ENCODE results near the gene TFCP2. TPM values are rescaled to one million over a fixed set of nuclear protein-coding genes. Genes with fewer than 3 reads are reported as not detected.

TFCP2 gene
- total RNA-seq, 1 experiment from 2014 or later = 33.9 TPM

DNA sequence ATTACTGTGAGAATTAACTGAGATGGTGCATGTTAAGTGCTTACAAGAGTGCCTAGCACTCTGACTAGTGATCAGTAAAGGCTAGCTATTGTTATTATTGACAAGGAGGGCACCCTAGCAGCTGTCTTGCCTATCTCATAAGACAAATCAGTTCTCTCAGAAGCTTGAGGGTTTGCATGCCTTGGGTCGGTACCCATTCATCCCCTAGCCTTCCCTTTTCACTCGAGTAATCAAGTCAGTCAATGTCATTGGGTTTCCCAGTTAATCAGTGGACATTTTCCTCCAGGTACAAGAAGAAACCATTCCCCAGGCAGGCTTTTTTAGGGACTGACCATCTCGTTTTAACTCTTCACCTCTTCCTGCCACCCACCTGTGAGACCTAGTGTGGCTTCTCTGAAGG is 10.4 kb upstream of the TFCP2 start:
- no peak for ATAC-seq
- TF ChIP-seq TCF7L2 (IDR thresholded peaks at IDR 0.05; ENCODE audit: low read depth, low read length) = no peak
- no peak for TF ChIP-seq SIN3A (IDR thresholded peaks at IDR 0.05; ENCODE audit: borderline replicate concordance, insufficient read depth, low read depth, low read length)
- TF ChIP-seq, protein P1, sequence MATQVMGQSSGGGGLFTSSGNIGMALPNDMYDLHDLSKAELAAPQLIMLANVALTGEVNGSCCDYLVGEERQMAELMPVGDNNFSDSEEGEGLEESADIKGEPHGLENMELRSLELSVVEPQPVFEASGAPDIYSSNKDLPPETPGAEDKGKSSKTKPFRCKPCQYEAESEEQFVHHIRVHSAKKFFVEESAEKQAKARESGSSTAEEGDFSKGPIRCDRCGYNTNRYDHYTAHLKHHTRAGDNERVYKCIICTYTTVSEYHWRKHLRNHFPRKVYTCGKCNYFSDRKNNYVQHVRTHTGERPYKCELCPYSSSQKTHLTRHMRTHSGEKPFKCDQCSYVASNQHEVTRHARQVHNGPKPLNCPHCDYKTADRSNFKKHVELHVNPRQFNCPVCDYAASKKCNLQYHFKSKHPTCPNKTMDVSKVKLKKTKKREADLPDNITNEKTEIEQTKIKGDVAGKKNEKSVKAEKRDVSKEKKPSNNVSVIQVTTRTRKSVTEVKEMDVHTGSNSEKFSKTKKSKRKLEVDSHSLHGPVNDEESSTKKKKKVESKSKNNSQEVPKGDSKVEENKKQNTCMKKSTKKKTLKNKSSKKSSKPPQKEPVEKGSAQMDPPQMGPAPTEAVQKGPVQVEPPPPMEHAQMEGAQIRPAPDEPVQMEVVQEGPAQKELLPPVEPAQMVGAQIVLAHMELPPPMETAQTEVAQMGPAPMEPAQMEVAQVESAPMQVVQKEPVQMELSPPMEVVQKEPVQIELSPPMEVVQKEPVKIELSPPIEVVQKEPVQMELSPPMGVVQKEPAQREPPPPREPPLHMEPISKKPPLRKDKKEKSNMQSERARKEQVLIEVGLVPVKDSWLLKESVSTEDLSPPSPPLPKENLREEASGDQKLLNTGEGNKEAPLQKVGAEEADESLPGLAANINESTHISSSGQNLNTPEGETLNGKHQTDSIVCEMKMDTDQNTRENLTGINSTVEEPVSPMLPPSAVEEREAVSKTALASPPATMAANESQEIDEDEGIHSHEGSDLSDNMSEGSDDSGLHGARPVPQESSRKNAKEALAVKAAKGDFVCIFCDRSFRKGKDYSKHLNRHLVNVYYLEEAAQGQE (IDR thresholded peaks at IDR 0.05; ENCODE audit: insufficient read depth in 1 of 2, low read depth in 2 of 2, low read length in 1 of 2) = no peak
- TF ChIP-seq, protein P2, sequence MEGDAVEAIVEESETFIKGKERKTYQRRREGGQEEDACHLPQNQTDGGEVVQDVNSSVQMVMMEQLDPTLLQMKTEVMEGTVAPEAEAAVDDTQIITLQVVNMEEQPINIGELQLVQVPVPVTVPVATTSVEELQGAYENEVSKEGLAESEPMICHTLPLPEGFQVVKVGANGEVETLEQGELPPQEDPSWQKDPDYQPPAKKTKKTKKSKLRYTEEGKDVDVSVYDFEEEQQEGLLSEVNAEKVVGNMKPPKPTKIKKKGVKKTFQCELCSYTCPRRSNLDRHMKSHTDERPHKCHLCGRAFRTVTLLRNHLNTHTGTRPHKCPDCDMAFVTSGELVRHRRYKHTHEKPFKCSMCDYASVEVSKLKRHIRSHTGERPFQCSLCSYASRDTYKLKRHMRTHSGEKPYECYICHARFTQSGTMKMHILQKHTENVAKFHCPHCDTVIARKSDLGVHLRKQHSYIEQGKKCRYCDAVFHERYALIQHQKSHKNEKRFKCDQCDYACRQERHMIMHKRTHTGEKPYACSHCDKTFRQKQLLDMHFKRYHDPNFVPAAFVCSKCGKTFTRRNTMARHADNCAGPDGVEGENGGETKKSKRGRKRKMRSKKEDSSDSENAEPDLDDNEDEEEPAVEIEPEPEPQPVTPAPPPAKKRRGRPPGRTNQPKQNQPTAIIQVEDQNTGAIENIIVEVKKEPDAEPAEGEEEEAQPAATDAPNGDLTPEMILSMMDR (IDR thresholded peaks at IDR 0.05) = no peak
- TF ChIP-seq POLR2AphosphoS5 (IDR thresholded peaks at IDR 0.05; ENCODE audit: low read depth, low read length) = no peak
- ChIA-PET POLR2A (no interaction called here), CTCF (no interaction called here)
- no TSS peak for BruUV-seq (replicated peaks)
- Histone ChIP-seq H3K27ac (ENCODE audit: low read length) (no peak overlapping the region), H3K9me3 (ENCODE audit: control insufficient read depth, insufficient read depth, low read depth, low read length) (no peaks in the 10 kb centered on the region), H3K4me3 (ENCODE audit: low read depth in 2 of 2, low read length in 2 of 2) (no peak overlapping the region), H3K36me3 (ENCODE audit: control insufficient read depth, insufficient read depth, low read length) (no peaks in the 10 kb centered on the region), H3K27me3 (ENCODE audit: control insufficient read depth, insufficient read depth, low read length) (no peaks in the 10 kb centered on the region), H3K4me1 (ENCODE audit: control insufficient read depth, insufficient read depth, low read length) (no peaks in the 10 kb centered on the region)
- no peak for DNase-seq (ENCODE audit: low read depth, low spot score)
- in situ Hi-C loops (cut with HindIII; ENCODE audit: low pct_unique_long_range_greater_than_20kb, low sequenced_read_pairs) (no loop called here), intact Hi-C loops (cut with micrococcal nuclease; ENCODE audit: unreplicated experiment) (no loop called here)

DNA sequence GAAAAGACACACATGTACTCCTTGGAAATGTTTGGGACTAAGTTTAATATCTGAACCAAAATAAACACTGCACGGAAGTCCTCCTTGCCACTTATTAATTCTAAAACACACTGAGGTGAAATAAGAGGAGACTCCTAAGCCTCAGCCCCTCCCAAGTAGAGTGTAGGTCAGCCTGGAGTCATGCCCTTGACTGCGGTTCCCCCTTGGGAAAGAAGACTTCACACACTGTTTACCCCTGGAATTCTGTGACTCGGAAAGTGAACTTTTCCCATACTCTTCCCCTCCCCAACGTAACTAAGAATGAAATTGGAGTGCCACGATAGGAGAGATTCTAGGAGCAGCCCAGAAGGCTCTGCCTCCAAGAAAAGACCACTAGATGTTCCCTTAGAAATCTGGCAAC is 8.6 kb upstream of the TFCP2 start:
- Histone ChIP-seq H3K27me3 (ENCODE audit: control insufficient read depth, insufficient read depth, low read length) (no peaks in the 10 kb centered on the region), H3K36me3 (ENCODE audit: control insufficient read depth, insufficient read depth, low read length) (no peaks in the 10 kb centered on the region), H3K4me1 (ENCODE audit: control insufficient read depth, insufficient read depth, low read length) (no peaks in the 10 kb centered on the region), H3K9me3 (ENCODE audit: control insufficient read depth, insufficient read depth, low read depth, low read length) (no peaks in the 10 kb centered on the region), H3K4me3 (ENCODE audit: low read depth in 2 of 2, low read length in 2 of 2) (no peak overlapping the region), H3K27ac (ENCODE audit: low read length) (no peak overlapping the region)
- in situ Hi-C loops (cut with HindIII; ENCODE audit: low pct_unique_long_range_greater_than_20kb, low sequenced_read_pairs) = no loop called here
- intact Hi-C loops (cut with micrococcal nuclease; ENCODE audit: unreplicated experiment) = no loop called here
- DNase-seq (ENCODE audit: low read depth, low spot score) (no peak), ATAC-seq (no peak)
- ChIA-PET CTCF (no interaction called here), POLR2A (no interaction called here)
- BruUV-seq (replicated peaks) = no TSS peak
- TF ChIP-seq TCF7L2 (IDR thresholded peaks at IDR 0.05; ENCODE audit: low read depth, low read length) (no peak), SIN3A (IDR thresholded peaks at IDR 0.05; ENCODE audit: borderline replicate concordance, insufficient read depth, low read depth, low read length) (no peak), POLR2AphosphoS5 (IDR thresholded peaks at IDR 0.05; ENCODE audit: low read depth, low read length) (no peak)
- TF ChIP-seq, protein P2 (IDR thresholded peaks at IDR 0.05) = no peak
- TF ChIP-seq, protein P1 (IDR thresholded peaks at IDR 0.05; ENCODE audit: insufficient read depth in 1 of 2, low read depth in 2 of 2, low read length in 1 of 2) = no peak

Measured in Panc1 (cell line).